H1 (cell line): ENCODE results near the gene FAM76B. TPM values are rescaled to one million over a fixed set of nuclear protein-coding genes. Genes with fewer than 3 reads are reported as not detected.

ENCODE experiments used
- CHD7 ChIP-seq: fragments of 300-600 bp; sonication (generic); IDR thresholded peaks from 2 replicates; pipeline ENCODE4 v1.7.1; 2012; ENCODE audit warnings: low read length, moderate library complexity, mild to moderate bottlenecking, inconsistent platforms; ENCODE audit not compliant: insufficient replicate concordance
- CTCF ChIP-seq, 3 experiments: IDR thresholded peaks; 1 replicate in 2 of 3; 2 replicates in 1 of 3; pipeline versions ENCODE4 v1.5.1 to v1.6.1; 2011; ENCODE audit warnings: low read length in 3 of 3, mild to moderate bottlenecking in 3 of 3, inconsistent platforms in 2 of 3, low read depth in 1 of 3, moderate library complexity in 1 of 3; ENCODE audit not compliant: insufficient read depth in 1 of 3; ENCODE audit errors: control extremely low read depth in 1 of 3
- polyA plus RNA-seq, 7 experiments: library from polyadenylated mRNA; depleted of rRNA in 3 of 7; stranded (reverse) in 5 of 7; unstranded in 2 of 7; fragments of >200 nt in 5 of 7; fragments of 200-250 nt in 2 of 7; gene quantifications; 1 replicate in 5 of 7; 2 replicates in 1 of 7; 4 replicates in 1 of 7; pipeline versions ENCODE4 v1.2.1 to v1.2.3, GENCODE V29; 2011 to 2013; ENCODE audit warnings: missing spikeins in 2 of 7, mixed read lengths in 2 of 7
- total RNA-seq: library from RNA; stranded (reverse); fragmentation: NEBNext Ultra II Directional; extraction: Animal tissue kit (Norgen Biotek cat#: 25700); gene quantifications from 2 replicates; pipeline ENCODE4 v1.2.1, GENCODE V29; 2021

Gene FAM76B
- total and polyA plus RNA-seq, 2 of the 8 experiments (the other 6 are each of a cell fraction or from before 2014, with no cell fraction given), result 11.0 to 22.3 TPM

GRCh38 chr11:95805869-95806268 lies 16.3 kb upstream of the FAM76B start (continued):
- no peak for TF ChIP-seq CTCF (IDR thresholded peaks at IDR 0.05; ENCODE audit: control extremely low read depth in 1 of 3, insufficient read depth in 1 of 3, low read depth in 1 of 3, low read length in 3 of 3)
- no peak for TF ChIP-seq CHD7
- TF ChIP-seq, all 59 proteins: peak for 0
